BLaER1 (cell line): ENCODE data around the gene SLC16A12.
"Not testable (repeated sequence)": the region's sequence is repeated elsewhere in the genome, so short reads cannot be mapped to it uniquely, and the experiment has no call there.

Experiments
- H3K27ac ChIP-seq: shearing (Covaris generic); formaldehyde crosslinking; 2 replicates; pipeline ENCODE4 v1.8.1; 2022
- H3K27me3 ChIP-seq: shearing (Covaris generic); formaldehyde crosslinking; 2 replicates; pipeline ENCODE4 v1.8.1; 2022
- H3K36me3 ChIP-seq: shearing (Covaris generic); formaldehyde crosslinking; 2 replicates; pipeline ENCODE4 v1.8.1; 2022
- H3K4me1 ChIP-seq: shearing (Covaris generic); formaldehyde crosslinking; 2 replicates; pipeline ENCODE4 v1.8.1; 2022
- H3K4me2 ChIP-seq: shearing (Covaris generic); formaldehyde crosslinking; 2 replicates; pipeline ENCODE4 v1.8.1; 2022
- H3K4me3 ChIP-seq: shearing (Covaris generic); formaldehyde crosslinking; 2 replicates; pipeline ENCODE4 v1.8.1; 2022
- H3K9ac ChIP-seq: shearing (Covaris generic); formaldehyde crosslinking; 2 replicates; pipeline ENCODE4 v1.8.1; 2022
- H3K9me3 ChIP-seq: shearing (Covaris generic); formaldehyde crosslinking; 2 replicates; pipeline ENCODE4 v1.8.1; 2022
- H4K20me1 ChIP-seq: shearing (Covaris generic); formaldehyde crosslinking; 2 replicates; pipeline ENCODE4 v1.8.1; 2022
- Cebpa-rat ChIP-seq: shearing (Covaris generic); IDR thresholded peaks from 2 replicates; pipeline ENCODE4 v1.8.1; 2022

Gene SLC16A12

DNA sequence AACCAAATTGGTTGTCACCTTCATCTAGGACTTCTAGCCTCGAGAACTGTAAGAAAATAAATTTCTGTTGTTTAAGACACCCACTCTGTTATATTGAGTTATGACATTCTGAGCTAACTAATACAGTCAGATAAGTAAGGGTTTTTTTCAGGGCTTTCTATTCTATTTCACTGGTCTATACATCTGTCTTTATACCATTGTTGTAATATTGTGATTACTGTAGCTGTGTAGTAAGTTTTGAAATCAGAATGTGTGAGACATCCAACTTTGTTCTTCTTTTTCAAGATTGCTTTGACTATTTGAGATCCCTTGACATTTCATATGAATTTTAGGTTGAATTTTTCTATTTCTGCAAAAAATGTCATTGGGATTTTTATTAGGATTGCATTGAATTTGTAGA lies 135.4 kb downstream of the SLC16A12 start:
- Histone ChIP-seq H3K27ac (no peak overlapping the region), H3K36me3 (peaks cover 9% of the 10 kb centered on the region; the same call in 1 of the 2 replicates), H3K9me3 (0 out of 2 replicates have a peak, but pooled peaks cover 5% of the 10 kb centered on the region), H3K9ac (no peak overlapping the region), H3K27me3 (no peaks in the 10 kb centered on the region), H3K4me3 (no peak overlapping the region), H3K4me2 (no peak overlapping the region), H3K4me1 (no peaks in the 10 kb centered on the region), H4K20me1 (no peaks in the 10 kb centered on the region)
- TF ChIP-seq Cebpa-rat, result no peak

DNA sequence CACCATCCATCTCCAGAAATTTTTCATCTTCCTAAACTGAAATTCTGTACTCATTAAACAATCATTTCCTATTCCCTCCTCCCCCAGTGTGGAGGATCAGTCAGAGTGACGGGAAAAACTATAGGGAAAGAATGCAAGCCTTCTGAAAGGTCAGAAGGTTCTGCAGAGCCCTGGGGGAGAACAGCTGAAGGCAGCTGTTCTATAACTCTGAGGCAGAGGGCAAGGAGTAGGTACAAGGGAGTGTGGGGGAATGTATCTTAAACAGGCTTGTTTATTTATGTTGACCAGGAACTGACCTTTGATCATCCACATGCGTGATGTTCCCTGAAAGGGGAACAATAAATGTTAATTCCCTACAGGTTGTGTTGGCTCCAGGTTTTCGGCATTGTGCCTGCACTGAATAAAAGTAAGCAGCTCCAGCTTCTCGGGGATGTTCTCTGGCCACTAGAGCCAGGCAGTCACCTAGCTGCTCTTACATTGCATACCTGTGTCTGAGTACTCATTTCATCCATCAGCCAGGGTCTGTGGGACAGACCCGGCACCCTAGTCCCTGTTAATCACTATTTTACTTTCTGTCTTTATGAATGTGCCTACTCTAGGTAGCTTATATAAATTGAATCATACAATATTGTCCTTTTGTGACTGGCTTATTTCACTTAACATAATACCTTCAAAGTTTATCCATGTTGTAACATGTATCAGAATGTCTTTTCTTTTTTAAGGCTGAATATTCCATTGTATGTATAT lies 137.2 kb downstream of the SLC16A12 start:
- no peak for TF ChIP-seq Cebpa-rat
- Histone ChIP-seq H3K36me3 (peaks cover 9% of the 10 kb centered on the region; the same call in 1 of the 2 replicates), H3K4me3 (no peak overlapping the region), H3K4me1 (peaks cover 11% of the 10 kb centered on the region), H4K20me1 (no peaks in the 10 kb centered on the region), H3K9ac (no peak overlapping the region), H3K27me3 (no peaks in the 10 kb centered on the region), H3K27ac (no peak overlapping the region), H3K9me3 (0 out of 2 replicates have a peak, but pooled peaks cover 5% of the 10 kb centered on the region), H3K4me2 (no peak overlapping the region)

DNA sequence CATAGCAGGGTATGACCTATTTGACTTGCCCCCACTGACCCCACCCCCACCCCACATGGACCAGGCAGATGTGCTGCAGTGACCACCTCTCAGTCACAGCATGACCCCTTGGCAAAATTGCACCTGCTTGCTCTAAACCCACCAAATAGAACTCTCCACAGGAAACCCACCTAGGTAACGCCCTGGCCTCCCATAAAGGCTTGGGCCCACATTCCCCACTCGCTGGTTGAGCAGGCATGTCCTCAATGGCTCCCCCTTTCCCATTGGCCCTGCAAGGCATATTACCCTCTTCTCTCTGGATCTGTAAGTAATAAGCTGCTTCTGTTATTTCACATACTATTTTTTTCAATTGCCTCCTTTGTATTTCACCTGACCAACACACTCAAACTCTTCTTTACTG lies 140.3 kb downstream of the SLC16A12 start:
- Histone ChIP-seq H4K20me1 (no peaks in the 10 kb centered on the region), H3K9ac (no peak overlapping the region), H3K4me1 (peaks cover 35% of the 10 kb centered on the region), H3K36me3 (no peaks in the 10 kb centered on the region), H3K9me3 (0 out of 2 replicates have a peak, but pooled peaks cover 5% of the 10 kb centered on the region), H3K27me3 (no peaks in the 10 kb centered on the region), H3K4me2 (no peak overlapping the region), H3K27ac (no peak overlapping the region), H3K4me3 (no peak overlapping the region)
- no peak for TF ChIP-seq Cebpa-rat

DNA sequence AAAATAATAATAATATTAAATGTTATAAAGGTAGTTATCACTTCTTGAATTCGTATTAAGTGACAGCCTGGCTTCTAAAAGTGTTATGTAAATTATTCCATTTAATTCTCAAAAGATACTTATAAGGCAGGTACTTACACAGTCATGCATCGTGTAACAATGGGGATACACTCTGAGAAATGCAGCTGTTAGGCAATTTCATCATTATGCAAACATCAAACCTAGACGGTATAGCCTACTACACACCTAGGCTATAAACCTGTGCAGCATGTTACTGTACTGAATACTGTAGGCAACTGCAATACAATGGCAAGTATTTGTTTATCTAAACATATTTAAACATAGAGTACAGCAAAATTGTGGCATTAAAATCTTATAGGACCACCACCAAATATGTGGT lies 141.5 kb downstream of the SLC16A12 start:
- no peak for TF ChIP-seq Cebpa-rat
- Histone ChIP-seq H3K27ac (no peak overlapping the region), H4K20me1 (no peaks in the 10 kb centered on the region), H3K27me3 (no peaks in the 10 kb centered on the region), H3K4me1 (peaks cover 35% of the 10 kb centered on the region), H3K36me3 (no peaks in the 10 kb centered on the region), H3K9me3 (0 out of 2 replicates have a peak, but pooled peaks cover 5% of the 10 kb centered on the region), H3K4me3 (no peak overlapping the region), H3K4me2 (peak overlapping the region; percentile 91; the same call in 1 of the 2 replicates), H3K9ac (no peak overlapping the region)

DNA sequence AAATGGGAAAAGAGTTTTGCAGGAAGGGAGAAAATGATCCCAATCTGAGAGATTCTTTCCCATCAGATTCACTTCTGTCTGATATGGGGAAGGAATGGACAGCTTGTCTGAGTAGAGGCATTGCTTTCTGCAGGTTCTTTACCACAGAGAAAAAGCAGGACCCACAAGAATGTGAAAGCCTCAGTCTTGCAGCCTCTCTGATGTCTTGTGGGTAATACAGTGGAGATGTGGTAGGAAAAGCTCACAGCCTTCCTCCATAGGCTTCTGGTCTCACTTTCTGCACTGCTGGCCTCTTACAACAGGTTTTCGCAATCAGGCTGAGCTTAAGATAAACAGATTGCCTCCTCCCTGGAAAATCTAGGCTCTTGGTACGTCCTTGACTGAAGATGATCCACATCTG lies 142.4 kb downstream of the SLC16A12 start:
- TF ChIP-seq Cebpa-rat, result peak; percentile 75
- peak overlapping the region; percentile 69 for H3K27ac ChIP-seq

DNA sequence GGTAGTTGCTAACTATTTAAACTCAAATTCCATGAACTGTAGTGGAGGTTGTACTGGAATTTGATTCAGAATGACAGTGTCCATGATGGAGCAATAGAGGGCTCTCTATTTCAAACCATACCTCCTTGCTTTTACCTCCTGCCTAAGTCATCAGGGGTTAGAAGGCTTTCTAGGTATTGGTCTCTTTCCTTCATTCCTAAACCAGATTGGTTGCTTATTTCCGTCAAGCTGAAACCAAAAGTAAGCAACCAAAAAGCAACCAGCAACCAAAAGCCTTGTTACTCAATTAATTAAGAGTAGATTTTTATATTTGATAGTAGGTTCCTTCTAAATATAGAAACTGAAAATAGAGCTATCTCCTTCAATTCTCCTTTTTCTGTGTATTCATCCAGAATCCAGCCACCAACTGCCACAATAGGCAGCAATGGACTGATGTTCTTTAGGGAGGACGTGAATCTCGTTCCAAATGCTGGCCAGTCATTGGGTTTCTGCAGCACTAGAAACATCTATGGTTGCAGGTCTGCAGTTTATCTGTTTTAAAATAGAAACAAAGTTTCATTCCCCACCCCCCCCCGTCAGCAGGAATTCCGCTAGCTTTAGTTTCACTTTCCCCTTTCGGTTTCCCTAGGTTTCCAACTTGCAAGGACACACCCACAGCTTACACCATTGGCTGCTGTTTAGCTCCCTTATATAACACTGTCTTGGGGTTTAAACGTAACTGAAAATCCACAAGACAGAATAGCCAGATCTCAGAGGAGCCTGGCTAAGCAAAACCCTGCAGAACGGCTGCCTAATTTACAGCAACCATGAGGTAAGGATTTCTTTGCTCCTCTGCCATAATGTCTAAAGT lies 143.3 kb downstream of the SLC16A12 start, which contains the start of gene IFIT1:
TSS of gene IFIT1 (plus strand) at position 717 of the 850 bp plus-strand sequence. CDS start at position 807, 90 bp downstream.
- Histone ChIP-seq H3K27ac (peak within 1 kb of the TSS; percentile 69), H4K20me1 (no peaks in the 10 kb centered on the region)

More for the DNA sequence above, 142.4 kb downstream of the SLC16A12 start:
- H3K4me1 ChIP-seq, result peaks cover 35% of the 10 kb centered on the region
- H3K27me3 ChIP-seq, result no peaks in the 10 kb centered on the region
- H3K4me3 ChIP-seq, result peak overlapping the region; percentile 64
- H4K20me1 ChIP-seq, result no peaks in the 10 kb centered on the region
- H3K9me3 ChIP-seq, result 0 out of 2 replicates have a peak, but pooled peaks cover under 1% of the 10 kb centered on the region
- H3K9ac ChIP-seq, result peak overlapping the region; percentile 42; the same call in 1 of the 2 replicates
- H3K4me2 ChIP-seq, result peak overlapping the region; percentile 91
- H3K36me3 ChIP-seq, result no peaks in the 10 kb centered on the region

DNA sequence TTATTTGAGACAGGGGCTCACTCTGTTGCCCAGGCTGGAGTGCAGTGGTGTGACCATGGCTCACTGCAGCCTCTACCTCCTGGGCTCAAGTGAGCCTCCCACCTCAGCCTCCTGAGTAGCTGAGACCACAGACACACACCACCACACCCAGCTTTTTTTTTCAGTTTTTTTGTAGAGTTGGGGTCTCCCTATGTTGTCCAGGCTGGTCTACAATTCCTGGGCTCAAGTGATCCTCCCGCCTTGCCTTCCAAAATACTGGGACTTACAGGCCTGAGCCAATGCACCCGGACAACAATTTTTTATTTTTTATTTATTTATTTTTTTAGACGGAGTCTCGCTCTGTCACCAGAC lies 144.2 kb downstream of the SLC16A12 start:
- H3K9me3 ChIP-seq, H3K4me3 ChIP-seq, H3K36me3 ChIP-seq, H3K27me3 ChIP-seq, H3K9ac ChIP-seq, H4K20me1 ChIP-seq, H3K27ac ChIP-seq: not testable (repeated sequence)
- Histone ChIP-seq H3K4me1 (peaks cover 35% of the 10 kb centered on the region), H3K4me2 (peak overlapping the region; percentile 91)

More for the DNA sequence above, 143.3 kb downstream of the SLC16A12 start, which contains the start of gene IFIT1:
- peak within 1 kb of the TSS; percentile 42 for H3K9ac ChIP-seq
- no peaks in the 10 kb centered on the region for H3K9me3 ChIP-seq
- peak within 1 kb of the TSS; percentile 91 for H3K4me2 ChIP-seq
- no peaks in the 10 kb centered on the region for H3K36me3 ChIP-seq
- no peak for TF ChIP-seq Cebpa-rat
- no peaks in the 10 kb centered on the region for H3K27me3 ChIP-seq
- peak within 1 kb of the TSS; percentile 64 for H3K4me3 ChIP-seq
- peaks cover 35% of the 10 kb centered on the region for H3K4me1 ChIP-seq

DNA sequence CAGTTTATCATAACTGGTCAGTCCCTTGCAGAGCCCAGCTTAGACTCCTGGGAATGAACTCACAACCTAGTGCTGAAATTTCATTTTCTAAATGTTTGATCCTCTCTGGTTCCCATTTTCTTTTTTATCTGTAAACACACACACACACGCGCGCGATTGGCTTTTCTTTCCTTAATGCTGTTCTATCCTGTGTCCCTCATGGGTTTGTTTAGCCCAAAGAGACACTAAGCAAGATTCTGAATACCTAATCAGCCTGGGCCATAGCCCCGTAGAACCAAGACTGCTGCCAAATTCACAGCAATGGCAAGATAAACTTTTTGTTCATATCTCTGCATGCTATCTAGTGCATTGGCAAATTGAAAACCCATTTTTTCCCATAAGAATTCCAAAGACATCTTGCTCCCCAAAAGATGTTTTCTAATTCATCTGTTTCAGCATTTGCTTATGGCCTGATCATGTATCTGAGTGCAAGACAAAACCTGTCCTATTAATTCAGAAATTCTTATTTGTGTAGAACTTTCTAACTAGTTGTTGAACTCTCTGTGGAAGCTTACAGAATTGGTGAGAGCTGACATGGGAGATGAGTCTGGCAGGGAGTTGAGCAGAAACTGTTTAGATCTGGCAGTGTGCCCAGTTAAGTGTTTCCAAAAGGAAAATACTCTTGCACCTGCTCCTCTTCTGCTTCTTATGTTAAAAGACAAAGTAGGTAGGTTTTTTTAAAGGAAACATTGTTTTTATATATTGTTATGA lies 144.7 kb downstream of the SLC16A12 start:
- Histone ChIP-seq H3K4me2 (no peak overlapping the region), H4K20me1 (no peaks in the 10 kb centered on the region), H3K9me3 (no peaks in the 10 kb centered on the region), H3K4me1 (peaks cover 35% of the 10 kb centered on the region), H3K4me3 (no peak overlapping the region), H3K27ac (no peak overlapping the region), H3K36me3 (no peaks in the 10 kb centered on the region), H3K27me3 (no peaks in the 10 kb centered on the region), H3K9ac (no peak overlapping the region)
- TF ChIP-seq Cebpa-rat, result no peak

DNA sequence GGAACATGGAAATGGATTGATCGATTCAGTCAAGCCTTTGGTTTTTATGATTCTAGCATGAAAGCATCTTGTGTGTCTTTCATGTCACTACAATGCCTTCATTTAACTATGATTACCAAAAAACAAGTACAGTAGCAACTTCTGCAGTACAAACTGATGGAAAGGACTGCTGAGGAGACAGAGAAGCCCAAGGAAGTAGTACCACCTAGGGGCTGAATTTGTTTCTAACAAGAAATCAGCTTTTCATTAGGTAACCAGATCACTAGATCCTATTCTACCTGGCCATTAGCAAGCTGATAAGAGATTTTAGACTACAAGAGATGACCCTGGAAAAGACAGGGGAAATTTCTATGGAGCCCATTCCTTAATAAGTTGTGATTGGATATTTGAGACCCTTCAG lies 146.1 kb downstream of the SLC16A12 start:
- H3K27ac ChIP-seq, result no peak overlapping the region
- no peaks in the 10 kb centered on the region for H3K27me3 ChIP-seq
- H4K20me1 ChIP-seq, result no peaks in the 10 kb centered on the region
- no peak for TF ChIP-seq Cebpa-rat
- no peaks in the 10 kb centered on the region for H3K36me3 ChIP-seq
- H3K9me3 ChIP-seq, result no peaks in the 10 kb centered on the region
- no peak overlapping the region for H3K9ac ChIP-seq
- H3K4me2 ChIP-seq, result no peak overlapping the region
- H3K4me1 ChIP-seq, result peaks cover 47% of the 10 kb centered on the region
- no peak overlapping the region for H3K4me3 ChIP-seq
